HCT116 (cell line): ENCODE data around the gene RAB3C. TPM values are rescaled to one million over a fixed set of nuclear protein-coding genes. Genes with fewer than 3 reads are reported as not detected.

Experiments
- ATAC-seq: fragments of 200-7000 bp; cut with Tn5 transposase; 2 replicates; pipeline ENCODE4 v1.9.1; 2020; ENCODE audit warnings: mild to moderate bottlenecking, moderate library complexity
- BruUV-seq: library from RNA; stranded (reverse); fragments of 400-500 nt; replicated peaks from 2 replicates; lab custom pipeline; 2021; lab: Mats Ljungman, UMichigan
- CTCF ChIA-PET: fragments of 300-600 bp; sonication (Branson Sonifier 250); formaldehyde crosslinking; loops from one replicate; lab custom pipeline; 2021; ENCODE audit warnings: antibody characterized with exemption; lab: Charles Lee
- POLR2A ChIA-PET: fragments of 300-600, 350-600 bp; sonication (Branson Sonifier 250); formaldehyde crosslinking; loops from one replicate; lab custom pipeline; 2021; ENCODE audit warnings: antibody characterized with exemption; lab: Charles Lee
- RAD21 ChIA-PET, 2 experiments: fragments of 300-600 bp; sonication (Branson Sonifier 250); formaldehyde crosslinking; loops; one replicate each; lab custom pipeline; 2023; ENCODE audit warnings: low total read pairs in 2 of 2; ENCODE audit not compliant: uncharacterized antibody in 2 of 2, unreplicated experiment in 2 of 2, low non-redundant PET in 1 of 2; lab: Charles Lee
- DNase-seq: peaks from one replicate; pipeline ENCODE4 v3.0.0-alpha.2; 2010; ENCODE audit warnings: low read depth, low spot score
- H2AFZ ChIP-seq: fragments of 200-600 bp; shearing (Covaris generic), sonication (generic); 2 replicates; pipeline ENCODE4 v1.6.1; 2017; ENCODE audit warnings: low read depth, mixed run types, mixed read lengths, antibody characterized with exemption, low read length; ENCODE audit not compliant: poor library complexity, severe bottlenecking
- H3K27ac ChIP-seq: 2 replicates; pipeline ENCODE4 v1.5.1; 2012; ENCODE audit warnings: low read depth, low read length
- H3K27me3 ChIP-seq: fragments of 200-600 bp; sonication (generic); 2 replicates; pipeline ENCODE4 v1.6.1; 2016; ENCODE audit warnings: mixed run types, low read length, mixed read lengths; ENCODE audit not compliant: insufficient read depth
- H3K36me3 ChIP-seq, 2 experiments: fragments of 200-500 bp in 1 of 2; fragments of 200-600 bp in 1 of 2; sonication (Bioruptor generic) in 1 of 2; sonication (generic) in 1 of 2; 2 replicates each; pipeline versions ENCODE4 v1.5.1 to v1.6.1; 2014 to 2016; ENCODE audit warnings: low read length in 2 of 2, inconsistent platforms in 1 of 2, mixed read lengths in 1 of 2, mixed run types in 1 of 2; ENCODE audit not compliant: insufficient read depth in 2 of 2, control insufficient read depth in 1 of 2
- H3K4me1 ChIP-seq, 2 experiments: fragments of 200-600 bp in 1 of 2; sonication (generic) in 1 of 2; 2 replicates each; pipeline versions ENCODE4 v1.5.1 to v1.6.1; 2012 to 2017; ENCODE audit warnings: low read length in 2 of 2, inconsistent platforms in 1 of 2, mild to moderate bottlenecking in 1 of 2, mixed read lengths in 1 of 2, mixed run types in 1 of 2, moderate library complexity in 1 of 2; ENCODE audit not compliant: insufficient read depth in 2 of 2, control insufficient read depth in 1 of 2
- H3K4me2 ChIP-seq: fragments of 200-600 bp; sonication (generic); 2 replicates; pipeline ENCODE4 v1.6.1; 2017; ENCODE audit warnings: mixed run types, low read length, mixed read lengths
- H3K4me3 ChIP-seq, 2 experiments: fragments of 200-600 bp in 1 of 2; sonication (generic) in 1 of 2; replicated peaks in 1 of 2; 2 replicates each; pipeline ENCODE4 v1.5.1; 2011 to 2016; ENCODE audit warnings: low read length in 2 of 2, control low read depth in 1 of 2, low read depth in 1 of 2, mild to moderate bottlenecking in 1 of 2, mixed read lengths in 1 of 2, mixed run types in 1 of 2
- H3K79me2 ChIP-seq: fragments of 200-600 bp; sonication (generic); 2 replicates; pipeline ENCODE4 v1.6.1; 2017; ENCODE audit warnings: mild to moderate bottlenecking, mixed run types, low read length, moderate library complexity, mixed read lengths; ENCODE audit not compliant: insufficient read depth
- H3K9ac ChIP-seq: fragments of 200-600 bp; sonication (generic); 2 replicates; pipeline ENCODE4 v1.6.1; 2016; ENCODE audit warnings: low read length, mixed read lengths
- H3K9me2 ChIP-seq: fragments of 200-600 bp; sonication (generic), shearing (Covaris generic); 2 replicates; pipeline ENCODE4 v1.6.1; 2017; ENCODE audit warnings: mixed run types, mild to moderate bottlenecking, moderate library complexity; ENCODE audit not compliant: insufficient read depth
- H3K9me3 ChIP-seq, 2 experiments: fragments of 200-500 bp in 1 of 2; fragments of 200-600 bp in 1 of 2; sonication (Bioruptor generic) in 1 of 2; sonication (generic) in 1 of 2; 2 replicates each; pipeline ENCODE4 v1.6.1; 2014 to 2017; ENCODE audit warnings: low read length in 2 of 2, mixed read lengths in 2 of 2, inconsistent platforms in 1 of 2, low read depth in 1 of 2, mild to moderate bottlenecking in 1 of 2, mixed run types in 1 of 2, moderate library complexity in 1 of 2; ENCODE audit not compliant: control insufficient read depth in 1 of 2, insufficient read depth in 1 of 2
- H4K20me1 ChIP-seq: fragments of 200-600 bp; sonication (generic), shearing (Covaris generic); 2 replicates; pipeline ENCODE4 v1.6.1; 2017; ENCODE audit warnings: mixed run types, mild to moderate bottlenecking, moderate library complexity; ENCODE audit not compliant: insufficient read depth
- CBX3 ChIP-seq: IDR thresholded peaks from 2 replicates; pipeline ENCODE4 v1.6.1; 2012; ENCODE audit warnings: low read depth
- CEBPB ChIP-seq: IDR thresholded peaks from 2 replicates; pipeline ENCODE4 v1.6.1; 2012; ENCODE audit warnings: low read depth
- ELF1 ChIP-seq: IDR thresholded peaks from 2 replicates; pipeline ENCODE4 v1.6.1; 2012; ENCODE audit warnings: low read depth, borderline replicate concordance
- EZH2 ChIP-seq: fragments of 200-600 bp; sonication (generic); IDR thresholded peaks from 2 replicates; pipeline ENCODE4 v1.6.1; 2017; ENCODE audit warnings: antibody characterized with exemption, mixed run types
- MAX ChIP-seq: IDR thresholded peaks from 2 replicates; pipeline ENCODE4 v1.6.1; 2012
- POLR2A ChIP-seq: IDR thresholded peaks from 2 replicates; pipeline ENCODE4 v1.7.0; 2011; ENCODE audit warnings: borderline replicate concordance; ENCODE audit not compliant: insufficient read depth, insufficient read length; ENCODE audit errors: extremely low read depth
- POLR2AphosphoS5 ChIP-seq: IDR thresholded peaks from 2 replicates; pipeline ENCODE4 v1.6.1; 2011; ENCODE audit warnings: mild to moderate bottlenecking, low read depth, low read length, moderate library complexity
- REST ChIP-seq: IDR thresholded peaks from 2 replicates; pipeline ENCODE4 v1.6.1; 2012; ENCODE audit warnings: low read depth
- SIN3A ChIP-seq: IDR thresholded peaks from 2 replicates; pipeline ENCODE4 v1.6.1; 2012; ENCODE audit warnings: low read depth
- SP1 ChIP-seq: IDR thresholded peaks from 2 replicates; pipeline ENCODE4 v1.6.1; 2012; ENCODE audit warnings: low read depth
- SRF ChIP-seq: IDR thresholded peaks from 2 replicates; pipeline ENCODE4 v1.6.1; 2012; ENCODE audit warnings: low read depth
- TCF7L2 ChIP-seq: IDR thresholded peaks from 2 replicates; pipeline ENCODE4 v1.7.0; 2011; ENCODE audit warnings: borderline replicate concordance, inconsistent platforms; ENCODE audit not compliant: insufficient read depth, insufficient read length; ENCODE audit errors: extremely low read depth
- YY1 ChIP-seq: IDR thresholded peaks from 2 replicates; pipeline ENCODE4 v1.6.1; 2011; ENCODE audit warnings: low read length, low read depth, moderate library complexity, mild to moderate bottlenecking; ENCODE audit not compliant: insufficient replicate concordance; ENCODE audit errors: extremely low read depth
- ZNF274 ChIP-seq: fragments of 200-500 bp; sonication (Bioruptor generic); IDR thresholded peaks from 2 replicates; pipeline ENCODE4 v1.6.1; 2014; ENCODE audit warnings: mild to moderate bottlenecking, low read depth, low read length, inconsistent platforms
- intact Hi-C: fragments of 100-400 bp; cut with micrococcal nuclease; formaldehyde crosslinking; loops from 2 replicates; pipeline ENCODE4 v1.10.0; 2022
- total RNA-seq: library from RNA; stranded (reverse); gene quantifications from one replicate; pipeline ENCODE4 v1.2.1, GENCODE V29; 2021; ENCODE audit not compliant: unreplicated experiment

The RAB3C gene
- total RNA-seq, 1 experiment from 2014 or later, result not detected

GRCh38 chr5:58718269-58718978, 135.5 kb downstream of the RAB3C start:
- no peaks in the 10 kb centered on the region; a peak in 1 of 4 replicates for H3K9me3 ChIP-seq
- no peaks in the 10 kb centered on the region for H3K4me1 ChIP-seq
- no peaks in the 10 kb centered on the region for H3K79me2 ChIP-seq
- no peak overlapping the region for H3K9ac ChIP-seq
- no peak overlapping the region for H2AFZ ChIP-seq
- TF ChIP-seq EZH2 (no peak), TCF7L2 (no peak), CBX3 (no peak), SIN3A (no peak), ZNF274 (no peak), POLR2AphosphoS5 (no peak), SRF (no peak), POLR2A (no peak), REST (no peak), ELF1 (no peak), SP1 (no peak), MAX (no peak), CEBPB (no peak), YY1 (no peak)
- intact Hi-C loops, result loop anchor here (10.0 kb wide), 1 partner anchor 224 kb away; the partner anchor contains the start of gene GAPT
- no peaks in the 10 kb centered on the region for H3K36me3 ChIP-seq
- no peak for DNase-seq
- H3K27me3 ChIP-seq, result peaks cover 4% of the 10 kb centered on the region; the same call in 1 of the 2 replicates
- ChIA-PET POLR2A (no interaction called here), RAD21 (no interaction called here), CTCF (no interaction called here)
- no peaks in the 10 kb centered on the region for H3K9me2 ChIP-seq
- no TSS peak for BruUV-seq
- H3K4me2 ChIP-seq, result no peak overlapping the region
- ATAC-seq, result no peak
- H3K27ac ChIP-seq, result no peak overlapping the region
- H3K4me3 ChIP-seq, result no peak overlapping the region
- no peaks in the 10 kb centered on the region for H4K20me1 ChIP-seq
